Keratinocyte (primary cell): ENCODE data around the gene METTL22.
A peak's percentile ranks its signal among the peaks of the same experiment; 100 is the strongest.

Experiments used
- CTCF ChIP-seq, 3 experiments: IDR thresholded peaks in 1 of 3; conservative IDR thresholded peaks in 1 of 3; optimal IDR thresholded peaks in 1 of 3; 2 replicates in 2 of 3; 3 replicates in 1 of 3; pipeline versions ENCODE3 to v1.5.1; 2011; ENCODE audit warnings: low read length in 3 of 3, mild to moderate bottlenecking in 3 of 3, moderate library complexity in 2 of 3, control low read depth in 1 of 3, inconsistent platforms in 1 of 3; ENCODE audit not compliant: insufficient read depth in 2 of 3; ENCODE audit errors: extremely low read depth in 1 of 3
- EZH2 ChIP-seq: IDR thresholded peaks from one replicate; pipeline ENCODE4 v1.6.1; 2012; ENCODE audit warnings: inconsistent platforms, mild to moderate bottlenecking, low read length, moderate library complexity

- TF ChIP-seq CTCF (optimal IDR thresholded peaks at IDR 0.05 in 1 of 3, IDR thresholded peaks at IDR 0.05 in 1 of 3, conservative IDR thresholded peaks at IDR 0.05 in 1 of 3; ENCODE audit: extremely low read depth in 1 of 3, insufficient read depth in 2 of 3, low read length in 3 of 3) (peak; percentile 73 to 97 (median 87)), EZH2 (no peak)
Measured at GRCh38 chr16:8660841-8661301, 39.4 kb downstream of the METTL22 start.
